ENCODE results near the gene NUMA1.

GRCh38 chr11:72103754-72104167 lies 23.4 kb upstream of the NUMA1 start:
- TF ChIP-seq CTCF (IDR thresholded peaks at IDR 0.05) (no peak), POLR2A (IDR thresholded peaks at IDR 0.05) (no peak)
